PFSK-1 (cell line): Measurements from ENCODE around the gene C11orf58.

Experiments used
- SIN3A ChIP-seq: IDR thresholded peaks from 2 replicates; pipeline ENCODE4 v1.6.1; 2012; ENCODE audit warnings: mild to moderate bottlenecking, low read length, moderate library complexity, borderline replicate concordance; ENCODE audit not compliant: insufficient read depth
- TF ChIP-seq, protein P1 (sequence below), 2 experiments: IDR thresholded peaks; 2 replicates each; pipeline versions ENCODE4 v1.6.1 to v1.8.0; 2011 to 2012; ENCODE audit warnings: low read depth in 2 of 2, low read length in 2 of 2, control low read depth in 1 of 2, inconsistent platforms in 1 of 2, mild to moderate bottlenecking in 1 of 2, moderate library complexity in 1 of 2; ENCODE audit not compliant: insufficient read depth in 1 of 2

DNA sequence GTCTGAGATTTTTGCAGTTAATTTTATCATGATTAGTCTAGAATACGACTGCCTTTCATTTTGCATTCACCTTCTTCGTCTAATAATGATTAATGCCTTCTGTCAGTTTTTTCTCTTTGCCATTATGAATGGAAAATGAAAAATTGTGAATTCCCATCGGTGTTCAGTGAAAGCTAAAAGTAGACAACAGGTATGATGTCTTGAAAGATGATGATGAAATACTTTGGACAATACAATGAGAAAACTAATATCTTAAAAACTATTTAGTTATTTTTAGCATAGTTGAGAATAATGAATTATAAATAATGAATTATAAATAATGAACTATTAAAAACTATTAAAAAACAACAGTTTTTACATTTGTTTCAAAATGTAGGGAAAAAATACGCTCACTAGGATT, 5.0 kb downstream of the C11orf58 start:
- TF ChIP-seq SIN3A = no peak
- TF ChIP-seq, protein P1, sequence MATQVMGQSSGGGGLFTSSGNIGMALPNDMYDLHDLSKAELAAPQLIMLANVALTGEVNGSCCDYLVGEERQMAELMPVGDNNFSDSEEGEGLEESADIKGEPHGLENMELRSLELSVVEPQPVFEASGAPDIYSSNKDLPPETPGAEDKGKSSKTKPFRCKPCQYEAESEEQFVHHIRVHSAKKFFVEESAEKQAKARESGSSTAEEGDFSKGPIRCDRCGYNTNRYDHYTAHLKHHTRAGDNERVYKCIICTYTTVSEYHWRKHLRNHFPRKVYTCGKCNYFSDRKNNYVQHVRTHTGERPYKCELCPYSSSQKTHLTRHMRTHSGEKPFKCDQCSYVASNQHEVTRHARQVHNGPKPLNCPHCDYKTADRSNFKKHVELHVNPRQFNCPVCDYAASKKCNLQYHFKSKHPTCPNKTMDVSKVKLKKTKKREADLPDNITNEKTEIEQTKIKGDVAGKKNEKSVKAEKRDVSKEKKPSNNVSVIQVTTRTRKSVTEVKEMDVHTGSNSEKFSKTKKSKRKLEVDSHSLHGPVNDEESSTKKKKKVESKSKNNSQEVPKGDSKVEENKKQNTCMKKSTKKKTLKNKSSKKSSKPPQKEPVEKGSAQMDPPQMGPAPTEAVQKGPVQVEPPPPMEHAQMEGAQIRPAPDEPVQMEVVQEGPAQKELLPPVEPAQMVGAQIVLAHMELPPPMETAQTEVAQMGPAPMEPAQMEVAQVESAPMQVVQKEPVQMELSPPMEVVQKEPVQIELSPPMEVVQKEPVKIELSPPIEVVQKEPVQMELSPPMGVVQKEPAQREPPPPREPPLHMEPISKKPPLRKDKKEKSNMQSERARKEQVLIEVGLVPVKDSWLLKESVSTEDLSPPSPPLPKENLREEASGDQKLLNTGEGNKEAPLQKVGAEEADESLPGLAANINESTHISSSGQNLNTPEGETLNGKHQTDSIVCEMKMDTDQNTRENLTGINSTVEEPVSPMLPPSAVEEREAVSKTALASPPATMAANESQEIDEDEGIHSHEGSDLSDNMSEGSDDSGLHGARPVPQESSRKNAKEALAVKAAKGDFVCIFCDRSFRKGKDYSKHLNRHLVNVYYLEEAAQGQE (IDR thresholded peaks at IDR 0.05; ENCODE audit: insufficient read depth in 1 of 2, low read depth in 2 of 2, low read length in 2 of 2) = no peak
